Upper lobe of left lung (tissue), 4 donors: Measurements from ENCODE around the gene SETMAR.

Source experiments
- CTCF ChIP-seq, 6 experiments: fragments of 450-650 bp in 4 of 6; fragments of 200-600 bp in 2 of 6; sonication (generic) in 2 of 6; IDR thresholded peaks; one replicate each; pipeline ENCODE4 v1.5.1; 2016 to 2019; ENCODE audit warnings: antibody characterized with exemption in 6 of 6
- POLR2A ChIP-seq, 4 donors: fragments of 450-650 bp; IDR thresholded peaks; one replicate each; pipeline ENCODE4 v1.5.1; 2016 to 2017; ENCODE audit warnings: antibody characterized with exemption in 4 of 4, mild to moderate bottlenecking in 2 of 4
- POLR2AphosphoS5 ChIP-seq, 2 donors: sonication (generic); formaldehyde crosslinking; IDR thresholded peaks; one replicate each; pipeline ENCODE4 v1.5.1; 2017; ENCODE audit warnings: antibody characterized with exemption in 2 of 2

- no peak for TF ChIP-seq POLR2AphosphoS5 (IDR thresholded peaks at IDR 0.05)
- TF ChIP-seq CTCF (IDR thresholded peaks at IDR 0.05): no peak
- no peak for TF ChIP-seq POLR2A (IDR thresholded peaks at IDR 0.05)
Measured at GRCh38 chr3:4302747-4303146, 422 bp upstream of the SETMAR start.
